Measurements from ENCODE around the gene CDH11. TPM values are rescaled to one million over a fixed set of nuclear protein-coding genes. Genes with fewer than 3 reads are reported as not detected.

The CDH11 gene
- total and polyA plus RNA-seq, 9 of the 15 experiments (the other 6 are each of a cell fraction or from before 2014, with no cell fraction given) = 0.18 TPM; not detected in 8

- no peak overlapping the region for H3K4me2 ChIP-seq (ENCODE audit: insufficient read depth, low read length)
- POLR2A ChIA-PET = no interaction called here
- no peaks in the 10 kb centered on the region for H3K9me3 ChIP-seq (replicated peaks; ENCODE audit: control insufficient read depth, insufficient read depth, low read depth, low read length)
- H3K36me3 ChIP-seq (ENCODE audit: control insufficient read depth, insufficient read depth, low read length) = no peaks in the 10 kb centered on the region
- H3K27me3 ChIP-seq (ENCODE audit: control insufficient read depth in 2 of 2, insufficient read depth in 2 of 2, low read length in 2 of 2) = no peaks in the 10 kb centered on the region
- H3K9ac ChIP-seq (ENCODE audit: insufficient read depth in 1 of 2, low read depth in 2 of 2, low read length in 2 of 2) = no peak overlapping the region
- ATAC-seq = no peak
- H3K4me1 ChIP-seq (replicated peaks in 1 of 2; ENCODE audit: control insufficient read depth in 2 of 2, insufficient read depth in 2 of 2, low read length in 2 of 2) = no peaks in the 10 kb centered on the region
- no peak for TF ChIP-seq PTTG1 (tag; IDR thresholded peaks at IDR 0.05; ENCODE audit: low read depth)
- no peak for TF ChIP-seq CCNT2 (IDR thresholded peaks at IDR 0.05; ENCODE audit: borderline replicate concordance, extremely low read depth, insufficient read length, low read depth, low read length)
- TF ChIP-seq ZNF133 (CRISPR knock-in tag; IDR thresholded peaks at IDR 0.05) = no peak
- TF ChIP-seq CBX2 (IDR thresholded peaks at IDR 0.05; ENCODE audit: insufficient read depth, low read length, poor library complexity, severe bottlenecking) = no peak
- no peak for TF ChIP-seq ARID2 (IDR thresholded peaks at IDR 0.05)
- no peak for TF ChIP-seq ZNF518B (CRISPR knock-in tag; IDR thresholded peaks at IDR 0.05)
- TF ChIP-seq CSDE1 (IDR thresholded peaks at IDR 0.05) = no peak
- TF ChIP-seq TAF15 (IDR thresholded peaks at IDR 0.05; ENCODE audit: low read depth, low read length) = no peak
- no peak for TF ChIP-seq SIN3A (IDR thresholded peaks at IDR 0.05; ENCODE audit: borderline replicate concordance in 2 of 2, control insufficient read depth in 1 of 2, low read depth in 2 of 2, low read length in 2 of 2)
- TF ChIP-seq HDAC6 (IDR thresholded peaks at IDR 0.05; ENCODE audit: low read depth, low read length) = no peak
- TF ChIP-seq PRDM10 (IDR thresholded peaks at IDR 0.05; ENCODE audit: partially characterized antibody) = no peak
- no peak for TF ChIP-seq FOXP1 (CRISPR knock-in tag; IDR thresholded peaks at IDR 0.05)
- no peak for TF ChIP-seq SMARCA5 (IDR thresholded peaks at IDR 0.05)
- TF ChIP-seq ZNF695 (CRISPR knock-in tag; IDR thresholded peaks at IDR 0.05) = no peak
- 0% methylated on average over 9 of the region's 9 CpGs for WGBS (ENCODE audit: insufficient coverage, low coverage, missing lambda C conversion rate)
- no peak for FAIRE-seq
- H3K4me3 ChIP-seq = no peak overlapping the region
- no TSS peak for BruUV-seq (replicated peaks)
- in situ Hi-C loops (cut with MboI) = no loop called here
- DNase-seq (ENCODE audit: extremely low read depth in 1 of 4, low spot score in 3 of 4) = no peak
- intact Hi-C loops (cut with micrococcal nuclease) = no loop called here
- no peaks in the 10 kb centered on the region for H3K79me2 ChIP-seq (ENCODE audit: control insufficient read depth, insufficient read depth, low read length)
- H3K27ac ChIP-seq (ENCODE audit: extremely low read depth, low read depth, low read length) = no peak overlapping the region
- no peaks in the 10 kb centered on the region for H4K20me1 ChIP-seq (replicated peaks; ENCODE audit: control insufficient read depth, insufficient read depth, low read length)
- no peak overlapping the region for H2AFZ ChIP-seq (ENCODE audit: low read depth, low read length)
- H3K9me1 ChIP-seq (ENCODE audit: control insufficient read depth, insufficient read depth, low read length) = no peaks in the 10 kb centered on the region
- CTCF ChIA-PET (ENCODE audit: low intra/inter-chr PET ratio) = no interaction called here
Measured at GRCh38 chr16:64997121-64997520, 124.7 kb downstream of the CDH11 start.

All from K562 (cell line).